Upper lobe of left lung (tissue), 4 donors: Measurements from ENCODE around the gene MT1G.

Experiments
- EP300 ChIP-seq, 4 donors: sonication (generic); formaldehyde crosslinking; IDR thresholded peaks; one replicate each; pipeline ENCODE4 v1.5.1; 2017; ENCODE audit warnings: antibody characterized with exemption in 4 of 4, control low read depth in 2 of 4
- POLR2A ChIP-seq, 4 donors: fragments of 450-650 bp; IDR thresholded peaks; one replicate each; pipeline ENCODE4 v1.5.1; 2016 to 2017; ENCODE audit warnings: antibody characterized with exemption in 4 of 4, mild to moderate bottlenecking in 2 of 4
- POLR2AphosphoS5 ChIP-seq, 2 donors: sonication (generic); formaldehyde crosslinking; IDR thresholded peaks; one replicate each; pipeline ENCODE4 v1.5.1; 2017; ENCODE audit warnings: antibody characterized with exemption in 2 of 2
- TF ChIP-seq, protein P1 (sequence below), 6 experiments: fragments of 450-650 bp in 4 of 6; fragments of 200-600 bp in 2 of 6; sonication (generic) in 2 of 6; IDR thresholded peaks; one replicate each; pipeline ENCODE4 v1.5.1; 2016 to 2019; ENCODE audit warnings: antibody characterized with exemption in 6 of 6

GRCh38 chr16:56652600-56652999 is 15.3 kb downstream of the MT1G start:
- TF ChIP-seq, protein P1, sequence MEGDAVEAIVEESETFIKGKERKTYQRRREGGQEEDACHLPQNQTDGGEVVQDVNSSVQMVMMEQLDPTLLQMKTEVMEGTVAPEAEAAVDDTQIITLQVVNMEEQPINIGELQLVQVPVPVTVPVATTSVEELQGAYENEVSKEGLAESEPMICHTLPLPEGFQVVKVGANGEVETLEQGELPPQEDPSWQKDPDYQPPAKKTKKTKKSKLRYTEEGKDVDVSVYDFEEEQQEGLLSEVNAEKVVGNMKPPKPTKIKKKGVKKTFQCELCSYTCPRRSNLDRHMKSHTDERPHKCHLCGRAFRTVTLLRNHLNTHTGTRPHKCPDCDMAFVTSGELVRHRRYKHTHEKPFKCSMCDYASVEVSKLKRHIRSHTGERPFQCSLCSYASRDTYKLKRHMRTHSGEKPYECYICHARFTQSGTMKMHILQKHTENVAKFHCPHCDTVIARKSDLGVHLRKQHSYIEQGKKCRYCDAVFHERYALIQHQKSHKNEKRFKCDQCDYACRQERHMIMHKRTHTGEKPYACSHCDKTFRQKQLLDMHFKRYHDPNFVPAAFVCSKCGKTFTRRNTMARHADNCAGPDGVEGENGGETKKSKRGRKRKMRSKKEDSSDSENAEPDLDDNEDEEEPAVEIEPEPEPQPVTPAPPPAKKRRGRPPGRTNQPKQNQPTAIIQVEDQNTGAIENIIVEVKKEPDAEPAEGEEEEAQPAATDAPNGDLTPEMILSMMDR (IDR thresholded peaks at IDR 0.05) = no peak
- TF ChIP-seq POLR2A (IDR thresholded peaks at IDR 0.05) = no peak
- TF ChIP-seq EP300 (IDR thresholded peaks at IDR 0.05) = no peak
- no peak for TF ChIP-seq POLR2AphosphoS5 (IDR thresholded peaks at IDR 0.05)
